ENCODE results near the gene ADAMTS14. TPM values are rescaled to one million over a fixed set of nuclear protein-coding genes. Genes with fewer than 3 reads are reported as not detected.

Gene ADAMTS14
- total RNA-seq, 2 experiments from 2014 or later, result not detected

DNA sequence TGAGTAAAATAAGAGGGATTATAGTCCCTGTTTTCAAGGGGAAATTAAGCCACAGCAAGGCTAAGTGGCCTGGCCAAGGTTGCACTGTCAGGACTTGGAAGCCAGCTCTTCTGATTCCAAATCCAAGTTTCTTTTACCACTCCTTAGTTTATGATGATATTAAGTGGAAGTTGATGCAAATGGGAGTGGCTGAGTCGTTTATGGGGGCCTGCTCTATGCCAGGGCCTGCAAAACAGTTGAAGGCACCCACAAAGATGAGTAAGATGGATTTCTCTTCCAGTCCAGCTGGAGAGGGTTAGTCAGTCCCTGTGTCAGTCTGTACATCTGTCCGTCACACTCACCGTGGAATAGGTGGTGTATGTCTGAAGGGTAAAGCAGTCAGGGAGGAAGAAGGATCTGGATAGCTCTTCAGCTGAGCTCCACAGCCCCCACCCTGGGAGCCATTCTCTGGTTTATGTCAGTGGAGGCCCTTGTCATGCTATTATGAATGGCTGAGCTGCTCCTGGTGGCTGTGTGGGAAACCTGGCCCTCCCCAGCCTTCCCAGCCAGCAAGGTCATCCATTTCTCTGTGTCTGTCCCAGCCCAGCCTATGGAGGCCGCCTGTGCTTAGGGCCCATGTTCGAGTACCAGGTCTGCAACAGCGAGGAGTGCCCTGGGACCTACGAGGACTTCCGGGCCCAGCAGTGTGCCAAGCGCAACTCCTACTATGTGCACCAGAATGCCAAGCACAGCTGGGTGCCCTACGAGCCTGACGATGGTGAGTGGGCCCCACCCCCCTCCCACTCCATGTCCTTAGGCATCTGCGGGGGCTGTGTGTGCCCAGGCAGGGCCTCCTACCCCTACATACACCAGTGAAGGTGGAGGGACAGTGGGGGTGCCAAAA, 68.3 kb downstream of the ADAMTS14 start:
- POLR2A ChIA-PET, result no interaction called here

DNA sequence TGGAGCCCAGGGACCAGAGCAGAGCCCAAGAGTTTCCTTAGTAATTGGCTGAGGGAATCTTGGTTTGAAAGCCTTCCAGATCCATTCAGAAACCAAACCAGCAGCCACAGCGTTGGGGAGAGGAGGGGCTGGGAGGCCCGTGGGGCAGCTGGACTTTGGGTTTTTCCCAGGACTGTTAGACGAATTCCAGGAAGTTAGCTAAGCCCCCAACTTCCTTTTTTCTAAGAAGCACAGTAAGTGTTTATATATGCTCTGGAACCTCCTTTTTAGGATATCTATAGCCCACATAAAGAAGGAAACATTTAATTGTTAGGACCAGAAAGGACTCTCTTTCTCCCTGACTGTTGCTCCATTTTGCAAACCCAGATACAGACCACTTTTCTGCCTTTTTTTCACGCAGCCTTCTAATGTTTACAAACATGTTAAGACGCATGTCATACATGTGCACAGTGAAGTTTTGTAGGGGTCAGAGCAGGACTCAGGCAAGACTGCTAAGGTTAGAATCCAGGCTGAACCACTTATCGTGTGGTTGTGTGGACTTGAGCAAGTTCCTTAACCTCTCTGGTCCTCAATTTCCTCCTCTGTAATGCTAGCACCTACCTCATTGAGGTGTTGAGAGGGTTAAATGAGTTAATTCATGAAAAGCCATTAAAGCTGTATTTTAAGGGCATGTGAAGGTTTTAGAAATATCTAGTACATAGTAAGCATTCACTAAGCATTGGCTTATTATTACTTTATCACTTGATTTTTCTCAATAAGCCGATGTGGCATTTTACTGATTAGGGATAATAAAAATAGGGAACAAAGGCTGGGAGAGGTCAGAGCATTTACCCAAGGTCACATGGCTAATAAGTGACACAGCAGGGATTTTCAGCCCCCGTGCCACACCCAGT, 70.5 kb downstream of the ADAMTS14 start:
- Mint-ChIP-seq H3K27me3 (no peaks in the 10 kb centered on the region), H3K27ac (peak overlapping the region; percentile 55), H3K4me1 (peaks cover 13% of the 10 kb centered on the region), H3K9me3 (no peaks in the 10 kb centered on the region), H3K4me3 (no peak overlapping the region), H3K36me3 (ENCODE audit: low read depth) (no peaks in the 10 kb centered on the region)
- ChIA-PET CTCF (interaction anchor here (0.5 to 1.6 kb wide), 6 partner anchors 10 to 1061 kb away, joined by 3 to 4 read pairs (median 3); no protein-coding TSS in a partner anchor), POLR2A (no interaction called here)
- no peak for DNase-seq

More for the DNA sequence above, 68.3 kb downstream of the ADAMTS14 start:
- H3K36me3 Mint-ChIP-seq (ENCODE audit: low read depth), result no peaks in the 10 kb centered on the region
- no peak overlapping the region for H3K27ac Mint-ChIP-seq
- no peaks in the 10 kb centered on the region for H3K9me3 Mint-ChIP-seq
- H3K4me1 Mint-ChIP-seq, result peaks cover 13% of the 10 kb centered on the region
- no peaks in the 10 kb centered on the region for H3K27me3 Mint-ChIP-seq
- CTCF ChIA-PET, result interaction anchor here (0.6 to 1.6 kb wide), 3 partner anchors 12 to 362 kb away, joined by 3 to 4 read pairs (median 3); no protein-coding TSS in a partner anchor
- H3K4me3 Mint-ChIP-seq, result no peak overlapping the region
- DNase-seq, result no peak

DNA sequence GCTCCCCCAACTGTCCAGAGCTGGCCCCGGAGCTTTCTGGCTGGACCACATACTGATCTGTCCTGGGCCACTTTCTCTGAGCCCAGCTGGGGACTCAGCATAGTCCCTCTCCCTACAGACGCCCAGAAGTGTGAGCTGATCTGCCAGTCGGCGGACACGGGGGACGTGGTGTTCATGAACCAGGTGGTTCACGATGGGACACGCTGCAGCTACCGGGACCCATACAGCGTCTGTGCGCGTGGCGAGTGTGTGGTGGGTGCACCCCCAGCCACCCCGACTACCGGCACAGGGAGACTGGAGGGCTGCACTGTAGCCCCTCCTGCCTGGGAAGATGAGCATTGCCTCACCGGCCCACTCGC, 71.1 kb downstream of the ADAMTS14 start:
- no peak overlapping the region for H3K27ac Mint-ChIP-seq
- H3K9me3 Mint-ChIP-seq, result no peaks in the 10 kb centered on the region
- H3K27me3 Mint-ChIP-seq, result no peaks in the 10 kb centered on the region
- peaks cover 13% of the 10 kb centered on the region for H3K4me1 Mint-ChIP-seq
- no peak for DNase-seq
- H3K36me3 Mint-ChIP-seq (ENCODE audit: low read depth), result no peaks in the 10 kb centered on the region
- H3K4me3 Mint-ChIP-seq, result no peak overlapping the region
- ChIA-PET CTCF (interaction anchor here (0.7 kb wide), 1 partner anchor 34 kb away, joined by 3 read pairs; no protein-coding TSS in a partner anchor), POLR2A (no interaction called here)

DNA sequence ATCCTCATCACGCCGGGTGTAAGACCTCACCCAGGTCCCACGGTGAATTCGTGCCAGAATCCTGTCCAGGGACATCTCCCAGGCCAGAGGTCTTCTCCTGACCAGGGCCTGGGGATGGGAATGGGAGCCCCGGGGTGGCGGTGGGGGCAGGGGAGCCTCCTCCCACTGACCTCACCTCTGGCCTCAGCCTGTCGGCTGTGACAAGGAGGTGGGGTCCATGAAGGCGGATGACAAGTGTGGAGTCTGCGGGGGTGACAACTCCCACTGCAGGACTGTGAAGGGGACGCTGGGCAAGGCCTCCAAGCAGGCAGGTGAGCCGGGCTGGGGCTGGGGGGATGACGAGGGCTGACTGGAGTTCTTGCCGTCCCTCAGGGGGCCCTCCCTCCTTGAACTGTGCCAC, 71.6 kb downstream of the ADAMTS14 start:
- no peaks in the 10 kb centered on the region for H3K27me3 Mint-ChIP-seq
- ChIA-PET CTCF (no interaction called here), POLR2A (no interaction called here)
- peaks cover 13% of the 10 kb centered on the region for H3K4me1 Mint-ChIP-seq
- no peaks in the 10 kb centered on the region for H3K9me3 Mint-ChIP-seq
- H3K36me3 Mint-ChIP-seq (ENCODE audit: low read depth), result no peaks in the 10 kb centered on the region
- no peak overlapping the region for H3K27ac Mint-ChIP-seq
- H3K4me3 Mint-ChIP-seq, result no peak overlapping the region
- no peak for DNase-seq

DNA sequence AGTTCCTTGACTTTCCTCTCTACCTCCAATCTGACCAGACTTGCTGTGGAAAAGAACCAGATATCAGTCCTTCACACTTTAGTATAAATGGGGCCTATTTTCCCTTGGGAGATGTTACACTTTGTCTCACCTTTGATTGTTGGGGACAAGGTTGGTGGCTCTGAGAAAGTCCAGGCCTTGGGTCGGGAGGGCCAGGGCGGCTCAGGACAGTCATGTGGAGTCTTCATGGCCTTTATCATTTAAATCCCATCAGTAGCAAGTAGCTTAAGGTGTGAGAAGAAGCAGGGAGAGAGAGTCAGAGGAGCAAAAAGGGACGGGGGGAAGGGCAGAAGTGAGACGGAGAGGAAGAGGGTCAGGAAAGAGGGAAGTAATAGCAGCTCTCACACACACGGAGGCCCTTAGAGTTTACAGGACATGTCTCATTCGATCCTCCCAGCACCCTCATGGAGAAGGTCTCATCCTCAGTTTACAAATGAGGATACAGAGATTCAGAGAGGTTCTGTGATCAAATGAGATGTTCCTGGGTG, 72.4 kb downstream of the ADAMTS14 start:
- Mint-ChIP-seq H3K9me3 (no peaks in the 10 kb centered on the region), H3K36me3 (ENCODE audit: low read depth) (no peaks in the 10 kb centered on the region), H3K27me3 (no peaks in the 10 kb centered on the region), H3K27ac (no peak overlapping the region), H3K4me1 (peaks cover 13% of the 10 kb centered on the region), H3K4me3 (no peak overlapping the region)
- ChIA-PET CTCF (interaction anchor here (2.4 kb wide), 1 partner anchor 10 kb away, joined by 8 read pairs; no protein-coding TSS in a partner anchor), POLR2A (no interaction called here)
- DNase-seq, result no peak

DNA sequence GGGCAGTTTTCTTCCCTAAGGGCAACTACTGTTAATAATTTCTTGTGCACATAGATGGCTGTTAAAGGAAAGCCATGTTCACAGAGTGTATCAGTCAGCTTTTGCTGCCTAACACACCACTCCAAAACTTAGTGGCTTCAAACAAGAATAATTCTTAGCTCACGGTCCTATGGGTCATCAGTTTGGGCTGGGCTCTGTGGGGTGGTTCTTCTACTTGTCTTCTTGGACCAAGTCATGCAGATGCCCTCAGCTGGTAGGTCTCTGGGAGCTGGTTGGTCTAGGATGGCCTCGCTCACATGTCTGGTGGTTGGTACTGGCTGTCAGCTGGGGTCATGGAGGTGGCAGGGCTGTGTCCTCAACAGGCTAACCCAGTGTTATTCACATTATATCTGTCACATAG, 73.2 kb downstream of the ADAMTS14 start:
- CTCF ChIA-PET, result interaction anchor here (0.8 to 2.4 kb wide), 3 partner anchors 9 to 142 kb away, joined by 3 to 8 read pairs (median 3); no protein-coding TSS in a partner anchor
- H3K27ac Mint-ChIP-seq, result no peak overlapping the region
- H3K4me1 Mint-ChIP-seq, result peaks cover 13% of the 10 kb centered on the region

DNA sequence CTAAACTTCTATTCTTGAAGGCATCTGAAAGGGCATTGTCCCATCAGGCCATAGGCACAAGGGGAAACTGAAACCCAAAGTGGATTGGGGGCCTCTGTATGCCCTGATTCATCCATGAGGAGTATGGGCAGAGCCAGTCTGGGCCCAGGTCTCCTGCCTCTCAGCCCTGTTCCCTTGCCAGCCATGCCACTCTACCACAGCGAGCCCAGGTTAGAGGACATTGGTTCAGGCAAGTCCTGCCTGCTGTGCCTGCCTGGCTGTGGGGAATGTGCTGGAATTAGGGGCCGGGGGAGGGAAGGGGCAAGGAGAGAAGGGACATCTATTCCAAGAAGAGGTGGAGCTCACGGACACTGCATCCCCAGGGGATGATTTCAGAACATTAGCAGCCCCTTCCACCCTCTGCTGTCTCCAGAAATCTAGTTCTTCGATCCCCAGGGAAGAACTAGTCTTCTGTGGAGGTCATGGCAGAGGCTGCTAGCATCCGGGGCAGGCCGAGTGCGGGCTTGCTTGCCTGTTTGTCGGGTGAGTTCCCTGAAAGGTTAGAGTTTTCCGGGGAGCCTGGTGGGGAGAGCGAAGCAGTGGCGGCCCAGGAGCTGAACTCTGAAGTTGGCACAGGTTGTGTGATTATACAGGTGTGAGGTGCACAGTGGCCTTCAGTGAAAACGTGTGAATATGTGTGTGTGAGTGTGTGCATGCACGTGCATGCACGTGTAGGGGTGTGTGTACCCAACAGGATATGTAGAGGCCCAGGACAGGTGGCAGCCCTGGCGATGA, 75.1 kb downstream of the ADAMTS14 start:
- H3K27ac Mint-ChIP-seq, result no peak overlapping the region

More for the DNA sequence above, 73.2 kb downstream of the ADAMTS14 start:
- Mint-ChIP-seq H3K4me3 (no peak overlapping the region), H3K36me3 (ENCODE audit: low read depth) (no peaks in the 10 kb centered on the region), H3K27me3 (no peaks in the 10 kb centered on the region), H3K9me3 (no peaks in the 10 kb centered on the region)
- POLR2A ChIA-PET, result no interaction called here
- DNase-seq, result no peak

DNA sequence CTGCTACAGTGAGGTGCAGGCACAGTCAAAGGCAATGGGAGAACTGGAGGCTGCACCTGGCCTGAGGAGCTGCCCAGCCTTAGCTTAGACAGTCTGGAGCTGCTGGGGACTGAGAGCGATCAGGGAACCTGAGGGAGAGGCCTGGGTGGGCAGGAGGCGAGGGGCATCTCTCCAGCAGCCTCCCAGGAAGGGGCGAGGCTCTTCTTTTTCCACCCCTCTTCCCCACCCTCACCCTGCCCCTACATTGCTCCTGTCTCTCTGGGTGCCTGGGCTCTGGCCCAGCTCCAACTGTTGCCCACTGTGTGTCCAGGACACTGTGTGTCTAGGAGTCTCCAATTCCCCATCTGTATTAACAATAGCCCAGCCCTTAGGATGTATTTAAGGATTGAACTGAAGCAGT, 76.0 kb downstream of the ADAMTS14 start:
- DNase-seq, result no peak
- Mint-ChIP-seq H3K36me3 (ENCODE audit: low read depth) (no peaks in the 10 kb centered on the region), H3K4me3 (no peak overlapping the region), H3K27ac (no peak overlapping the region), H3K9me3 (no peaks in the 10 kb centered on the region), H3K27me3 (no peaks in the 10 kb centered on the region), H3K4me1 (no peaks in the 10 kb centered on the region)
- POLR2A ChIA-PET, result no interaction called here
- CTCF ChIA-PET, result interaction anchor here (0.5 kb wide), 1 partner anchor 219 kb away, joined by 3 read pairs; no protein-coding TSS in a partner anchor

More for the DNA sequence above, 75.1 kb downstream of the ADAMTS14 start:
- Mint-ChIP-seq H3K36me3 (ENCODE audit: low read depth) (no peaks in the 10 kb centered on the region), H3K27me3 (no peaks in the 10 kb centered on the region), H3K4me1 (peaks cover 8% of the 10 kb centered on the region), H3K4me3 (no peak overlapping the region), H3K9me3 (no peaks in the 10 kb centered on the region)
- CTCF ChIA-PET, result no interaction called here
- DNase-seq, result no peak
- POLR2A ChIA-PET, result no interaction called here

DNA sequence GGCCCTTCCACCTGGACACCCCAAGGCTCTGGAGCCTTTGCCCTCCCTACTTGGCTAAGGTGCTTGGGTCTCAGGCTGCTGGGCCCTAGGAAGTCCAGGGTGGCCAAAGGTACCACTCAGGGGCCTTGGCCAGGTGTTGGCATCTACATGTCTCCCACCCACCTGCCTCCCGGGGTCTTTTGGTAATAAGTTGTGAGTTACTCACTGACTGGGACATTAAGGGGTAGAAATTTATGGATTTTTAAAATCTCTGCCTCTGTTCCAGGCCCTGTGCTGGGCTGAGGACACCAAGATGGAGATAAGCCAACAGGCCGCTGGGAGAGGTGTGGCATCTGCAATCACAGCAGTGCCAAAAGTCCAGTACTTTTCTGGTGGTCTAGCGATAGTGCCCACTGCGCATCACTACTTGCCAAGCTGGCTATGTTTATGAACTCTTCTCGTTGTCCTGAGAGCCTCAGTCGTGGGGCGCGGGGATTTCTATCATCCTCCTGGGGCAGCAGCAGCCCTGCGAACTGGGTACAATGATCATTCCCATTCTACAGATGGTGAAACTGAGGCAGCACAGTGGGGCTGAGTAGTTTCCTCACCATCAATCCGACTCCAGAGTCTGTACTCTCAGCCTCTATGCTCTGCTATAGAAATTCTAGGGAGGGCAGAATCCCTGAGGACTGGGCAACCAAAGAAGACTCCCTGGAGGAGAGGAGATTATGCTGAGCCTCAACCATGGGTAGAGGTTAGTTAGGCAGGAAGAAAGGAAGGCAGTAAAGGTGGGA, 76.7 kb downstream of the ADAMTS14 start:
- Mint-ChIP-seq H3K27ac (no peak overlapping the region), H3K36me3 (ENCODE audit: low read depth) (no peaks in the 10 kb centered on the region), H3K27me3 (no peaks in the 10 kb centered on the region), H3K4me1 (no peaks in the 10 kb centered on the region), H3K9me3 (no peaks in the 10 kb centered on the region), H3K4me3 (no peak overlapping the region)
- ChIA-PET CTCF (no interaction called here), POLR2A (no interaction called here)
- no peak for DNase-seq

DNA sequence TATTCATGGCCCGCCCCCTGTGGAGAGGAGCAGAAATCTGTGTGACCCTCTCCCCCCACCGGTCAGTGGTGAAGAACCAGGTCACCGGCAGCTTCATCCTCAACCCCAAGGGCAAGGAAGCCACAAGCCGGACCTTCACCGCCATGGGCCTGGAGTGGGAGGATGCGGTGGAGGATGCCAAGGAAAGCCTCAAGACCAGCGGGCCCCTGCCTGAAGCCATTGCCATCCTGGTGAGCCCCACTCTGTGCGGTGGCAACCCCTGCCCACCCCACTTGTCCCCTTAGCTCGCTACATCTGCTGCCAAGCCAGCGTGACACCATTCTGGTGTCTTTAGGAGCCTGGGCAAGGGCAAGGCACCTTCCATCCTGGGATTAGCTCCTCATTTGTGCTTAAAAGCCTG, 77.5 kb downstream of the ADAMTS14 start:
- DNase-seq, result no peak
- Mint-ChIP-seq H3K27me3 (no peaks in the 10 kb centered on the region), H3K27ac (no peak overlapping the region), H3K4me3 (no peak overlapping the region), H3K4me1 (no peaks in the 10 kb centered on the region), H3K36me3 (ENCODE audit: low read depth) (no peaks in the 10 kb centered on the region), H3K9me3 (no peaks in the 10 kb centered on the region)
- ChIA-PET POLR2A (no interaction called here), CTCF (no interaction called here)

DNA sequence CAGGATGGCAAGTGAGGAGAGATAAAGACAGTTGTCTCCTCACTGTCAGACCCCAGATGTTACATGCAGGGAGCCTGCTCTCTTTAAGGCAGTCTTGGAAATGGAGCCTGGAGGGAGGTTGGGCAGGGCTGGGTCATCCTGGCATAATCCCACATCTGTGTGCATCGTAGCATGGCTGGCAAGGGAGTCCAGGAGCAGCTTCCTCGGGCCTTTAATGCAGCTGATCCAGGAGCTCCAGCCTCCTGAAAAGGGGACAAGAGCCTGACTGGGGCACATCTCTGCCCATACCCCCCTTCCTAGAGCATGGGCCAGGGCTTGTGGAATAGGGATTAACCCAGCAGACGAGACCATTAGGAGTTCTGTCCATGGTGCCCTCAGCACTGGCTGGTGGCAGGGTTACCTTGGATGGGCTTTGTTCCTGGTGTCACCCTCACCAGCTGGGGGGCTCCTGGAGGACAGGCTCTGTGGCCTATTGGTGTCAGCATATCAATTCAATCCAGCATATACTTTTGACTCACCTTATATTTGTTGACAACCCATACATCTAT, 77.9 kb downstream of the ADAMTS14 start:
- Mint-ChIP-seq H3K27ac (no peak overlapping the region), H3K27me3 (no peaks in the 10 kb centered on the region), H3K9me3 (no peaks in the 10 kb centered on the region), H3K4me1 (no peaks in the 10 kb centered on the region), H3K36me3 (ENCODE audit: low read depth) (no peaks in the 10 kb centered on the region), H3K4me3 (no peak overlapping the region)
- CTCF ChIA-PET, result no interaction called here
- no peak for DNase-seq
- POLR2A ChIA-PET, result no interaction called here
